ENCODE data around the gene CLDND2.
"Not testable (repeated sequence)": the region's sequence is repeated elsewhere in the genome, so short reads cannot be mapped to it uniquely, and the experiment has no call there.

CLDND2 gene

GRCh38 chr19:51368366-51369282, at the start of gene CLDND2:
TSS of gene CLDND2 (minus strand) at chr19:51369003. CDS start at chr19:51368577, 426 bp downstream.
- no peak for DNase-seq (ENCODE audit: low read depth)

- DNase-seq (ENCODE audit: low read depth) = no peak
Observed at GRCh38 chr19:51417810-51418157, 49.0 kb upstream of the CLDND2 start.

GRCh38 chr19:51417107-51417809, 48.5 kb upstream of the CLDND2 start, which contains the start of gene SIGLEC10:
TSS of gene SIGLEC10 (minus strand) at chr19:51417642. CDS start at chr19:51417581, 61 bp downstream.
- DNase-seq (ENCODE audit: low read depth) = no peak

GRCh38 chr19:51416422-51416821, 47.6 kb upstream of the CLDND2 start:
- not testable (repeated sequence) for DNase-seq (ENCODE audit: low read depth)

GRCh38 chr19:51415187-51415586, 46.4 kb upstream of the CLDND2 start:
- DNase-seq (ENCODE audit: low read depth) = no peak

GRCh38 chr19:51410950-51411748, 42.3 kb upstream of the CLDND2 start:
- DNase-seq (ENCODE audit: low read depth) = no peak

GRCh38 chr19:51407511-51408131, 38.8 kb upstream of the CLDND2 start:
- DNase-seq (ENCODE audit: low read depth) = peak; percentile 34

- DNase-seq (ENCODE audit: low read depth) = no peak
Observed at GRCh38 chr19:51402117-51402516, 33.3 kb upstream of the CLDND2 start.

GRCh38 chr19:51399936-51400335, 31.1 kb upstream of the CLDND2 start:
- not testable (repeated sequence) for DNase-seq (ENCODE audit: low read depth)

GRCh38 chr19:51399231-51399630, 30.4 kb upstream of the CLDND2 start:
- DNase-seq (ENCODE audit: low read depth) = no peak

GRCh38 chr19:51398096-51398704, 29.4 kb upstream of the CLDND2 start:
- peak; percentile 42 for DNase-seq (ENCODE audit: low read depth)

GRCh38 chr19:51397453-51397852, 28.6 kb upstream of the CLDND2 start:
- peak; percentile 19 for DNase-seq (ENCODE audit: low read depth)

GRCh38 chr19:51396175-51396574, 27.4 kb upstream of the CLDND2 start:
- no peak for DNase-seq (ENCODE audit: low read depth)

- DNase-seq (ENCODE audit: low read depth) = peak; percentile 99
Observed at GRCh38 chr19:51394050-51394836, 25.4 kb upstream of the CLDND2 start.

- DNase-seq (ENCODE audit: low read depth) = no peak
Observed at GRCh38 chr19:51392701-51393100, 23.9 kb upstream of the CLDND2 start.

GRCh38 chr19:51391073-51391611, 22.3 kb upstream of the CLDND2 start:
- no peak for DNase-seq (ENCODE audit: low read depth)

GRCh38 chr19:51389143-51389542, 20.3 kb upstream of the CLDND2 start:
- DNase-seq (ENCODE audit: low read depth) = no peak

GRCh38 chr19:51387924-51388389, 19.2 kb upstream of the CLDND2 start, which contains the start of gene LIM2:
TSS of gene LIM2 (minus strand) at chr19:51387974. CDS start at chr19:51387443, 531 bp downstream.
- DNase-seq (ENCODE audit: low read depth) = no peak

- DNase-seq (ENCODE audit: low read depth) = no peak
Observed at GRCh38 chr19:51386882-51387520, 18.2 kb upstream of the CLDND2 start.

Data from EH (cell line).